GM21447 (cell line): ENCODE data around the gene BIRC6.

ENCODE experiments used
- ATAC-seq: cut with Tn5 transposase; IDR thresholded peaks from one replicate; pipeline ENCODE4 v1.9.1; 2021; ENCODE audit not compliant: unreplicated experiment

Gene BIRC6

GRCh38 chr2:32375228-32375892 is 18.5 kb downstream of the BIRC6 start:
- ATAC-seq, result no peak

- ATAC-seq, result no peak
Measured at GRCh38 chr2:32376756-32377155, 19.9 kb downstream of the BIRC6 start.

GRCh38 chr2:32377928-32378327 is 21.1 kb downstream of the BIRC6 start:
- ATAC-seq, result no peak

GRCh38 chr2:32379352-32379751 is 22.5 kb downstream of the BIRC6 start:
- no peak for ATAC-seq

- ATAC-seq, result no peak
Measured at GRCh38 chr2:32383858-32384257, 27.0 kb downstream of the BIRC6 start.

- ATAC-seq, result no peak
Measured at GRCh38 chr2:32384529-32384928, 27.7 kb downstream of the BIRC6 start.

GRCh38 chr2:32386739-32387138 is 29.9 kb downstream of the BIRC6 start:
- ATAC-seq, result no peak

GRCh38 chr2:32399221-32399620 is 42.4 kb downstream of the BIRC6 start:
- no peak for ATAC-seq

- ATAC-seq, result no peak
Measured at GRCh38 chr2:32402091-32402490, 45.3 kb downstream of the BIRC6 start.

GRCh38 chr2:32403782-32404181 is 47.0 kb downstream of the BIRC6 start:
- ATAC-seq, result no peak

GRCh38 chr2:32404691-32405090 is 47.9 kb downstream of the BIRC6 start:
- no peak for ATAC-seq

- ATAC-seq, result no peak
Measured at GRCh38 chr2:32416519-32416918, 59.7 kb downstream of the BIRC6 start.

- ATAC-seq, result no peak
Measured at GRCh38 chr2:32417659-32418058, 60.8 kb downstream of the BIRC6 start.

- no peak for ATAC-seq
Measured at GRCh38 chr2:32418778-32419177, 62.0 kb downstream of the BIRC6 start.

- no peak for ATAC-seq
Measured at GRCh38 chr2:32422133-32422532, 65.3 kb downstream of the BIRC6 start.

GRCh38 chr2:32423536-32423935 is 66.7 kb downstream of the BIRC6 start:
- ATAC-seq, result no peak

- ATAC-seq, result no peak
Measured at GRCh38 chr2:32424739-32425138, 67.9 kb downstream of the BIRC6 start.

- no peak for ATAC-seq
Measured at GRCh38 chr2:32425719-32426141, 68.9 kb downstream of the BIRC6 start.

GRCh38 chr2:32427672-32428610 is 71.1 kb downstream of the BIRC6 start:
- ATAC-seq, result no peak

GRCh38 chr2:32430804-32431203 is 74.0 kb downstream of the BIRC6 start:
- ATAC-seq, result no peak

- ATAC-seq, result no peak
Measured at GRCh38 chr2:32436150-32436549, 79.3 kb downstream of the BIRC6 start.

- no peak for ATAC-seq
Measured at GRCh38 chr2:32442020-32442467, 85.2 kb downstream of the BIRC6 start.
